NB4 (cell line): ENCODE measurements around the gene PRPF19.

Source experiments
- CTCF ChIP-seq: IDR thresholded peaks from one replicate; pipeline ENCODE4 v1.5.1; 2012; ENCODE audit warnings: low read depth, low read length
- MYC ChIP-seq: IDR thresholded peaks from 2 replicates; pipeline ENCODE4 v1.6.1; 2011; ENCODE audit warnings: low read depth, low read length
- POLR2A ChIP-seq: IDR thresholded peaks from 2 replicates; pipeline ENCODE4 v1.6.1; 2011; ENCODE audit warnings: mild to moderate bottlenecking; ENCODE audit not compliant: insufficient read length; ENCODE audit errors: extremely low read depth

GRCh38 chr11:60863550-60864521 lies 42.5 kb downstream of the PRPF19 start:
- TF ChIP-seq POLR2A (no peak), MYC (no peak), CTCF (no peak)
